Progenitor cell of endocrine pancreas (in vitro differentiated cells): ENCODE data around the gene PHOSPHO1. TPM values are rescaled to one million over a fixed set of nuclear protein-coding genes. Genes with fewer than 3 reads are reported as not detected.
A peak's percentile ranks its signal among the peaks of the same experiment; 100 is the strongest.

Experiments
- DNase-seq: peaks from one replicate; pipeline ENCODE4 v3.0.0; 2021; ENCODE audit warnings: low spot score; ENCODE audit not compliant: unreplicated experiment
- H3K27ac Mint-ChIP-seq: 2 replicates; pipeline ENCODE4 v1.8.0; 2021; ENCODE audit warnings: mild to moderate bottlenecking, moderate library complexity, mixed read lengths
- H3K27me3 Mint-ChIP-seq: 2 replicates; pipeline ENCODE4 v1.8.0; 2021; ENCODE audit warnings: mixed read lengths
- H3K36me3 Mint-ChIP-seq: 2 replicates; pipeline ENCODE4 v1.8.0; 2022; ENCODE audit warnings: mixed read lengths; ENCODE audit not compliant: insufficient read depth
- H3K4me1 Mint-ChIP-seq: 2 replicates; pipeline ENCODE4 v1.8.0; 2021; ENCODE audit warnings: low read depth, mixed read lengths
- H3K4me3 Mint-ChIP-seq: 2 replicates; pipeline ENCODE4 v1.8.0; 2021; ENCODE audit warnings: low read depth, mild to moderate bottlenecking, moderate library complexity, mixed read lengths
- H3K9me3 Mint-ChIP-seq: 2 replicates; pipeline ENCODE4 v1.8.0; 2021; ENCODE audit warnings: low read depth, mixed read lengths
- total RNA-seq: library from RNA; stranded (reverse); gene quantifications from 2 replicates; pipeline ENCODE4 v1.2.1, GENCODE V29; 2021
- TF ChIP-seq, protein P1 (sequence below): fragments of 200-600 bp; sonication (generic); IDR thresholded peaks from one replicate; pipeline ENCODE4 v1.5.0; 2021; ENCODE audit warnings: antibody characterized with exemption, mild to moderate bottlenecking; ENCODE audit not compliant: unreplicated experiment

Gene PHOSPHO1
- total RNA-seq, 1 donor from 2014 or later: not detected

DNA sequence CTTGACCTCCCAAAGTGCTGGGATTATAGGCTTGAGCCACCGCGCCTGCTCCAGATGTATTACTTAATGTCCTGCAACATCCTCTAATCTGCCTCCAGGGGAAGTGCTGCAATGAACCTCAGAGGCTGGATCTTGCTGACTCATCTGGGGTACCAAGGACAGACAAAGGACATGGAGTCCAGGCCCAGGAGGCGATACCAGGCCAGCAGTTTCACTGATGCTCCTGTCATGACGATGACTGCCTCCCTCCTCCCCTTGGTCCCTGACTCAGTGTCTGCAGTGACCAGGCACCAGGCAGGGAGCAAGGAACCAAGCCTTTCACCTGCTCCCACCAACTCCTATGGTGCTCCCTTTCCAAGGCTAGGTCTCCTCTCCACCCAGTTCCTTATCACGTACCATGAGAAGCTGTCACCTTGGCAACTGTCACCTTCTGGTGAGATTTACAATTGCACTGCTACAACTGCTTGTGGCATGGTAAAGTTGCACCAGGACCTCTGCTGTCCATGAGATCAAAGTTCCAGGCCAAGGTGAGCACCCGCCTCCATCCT is 21.6 kb upstream of the PHOSPHO1 start:
- peaks cover 13% of the 10 kb centered on the region for H3K27me3 Mint-ChIP-seq
- no peaks in the 10 kb centered on the region for H3K4me1 Mint-ChIP-seq
- DNase-seq: no peak
- TF ChIP-seq, protein P1, sequence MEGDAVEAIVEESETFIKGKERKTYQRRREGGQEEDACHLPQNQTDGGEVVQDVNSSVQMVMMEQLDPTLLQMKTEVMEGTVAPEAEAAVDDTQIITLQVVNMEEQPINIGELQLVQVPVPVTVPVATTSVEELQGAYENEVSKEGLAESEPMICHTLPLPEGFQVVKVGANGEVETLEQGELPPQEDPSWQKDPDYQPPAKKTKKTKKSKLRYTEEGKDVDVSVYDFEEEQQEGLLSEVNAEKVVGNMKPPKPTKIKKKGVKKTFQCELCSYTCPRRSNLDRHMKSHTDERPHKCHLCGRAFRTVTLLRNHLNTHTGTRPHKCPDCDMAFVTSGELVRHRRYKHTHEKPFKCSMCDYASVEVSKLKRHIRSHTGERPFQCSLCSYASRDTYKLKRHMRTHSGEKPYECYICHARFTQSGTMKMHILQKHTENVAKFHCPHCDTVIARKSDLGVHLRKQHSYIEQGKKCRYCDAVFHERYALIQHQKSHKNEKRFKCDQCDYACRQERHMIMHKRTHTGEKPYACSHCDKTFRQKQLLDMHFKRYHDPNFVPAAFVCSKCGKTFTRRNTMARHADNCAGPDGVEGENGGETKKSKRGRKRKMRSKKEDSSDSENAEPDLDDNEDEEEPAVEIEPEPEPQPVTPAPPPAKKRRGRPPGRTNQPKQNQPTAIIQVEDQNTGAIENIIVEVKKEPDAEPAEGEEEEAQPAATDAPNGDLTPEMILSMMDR: peak; percentile 20
- no peak overlapping the region for H3K27ac Mint-ChIP-seq
- no peaks in the 10 kb centered on the region for H3K36me3 Mint-ChIP-seq
- H3K4me3 Mint-ChIP-seq: no peak overlapping the region
- no peaks in the 10 kb centered on the region for H3K9me3 Mint-ChIP-seq

DNA sequence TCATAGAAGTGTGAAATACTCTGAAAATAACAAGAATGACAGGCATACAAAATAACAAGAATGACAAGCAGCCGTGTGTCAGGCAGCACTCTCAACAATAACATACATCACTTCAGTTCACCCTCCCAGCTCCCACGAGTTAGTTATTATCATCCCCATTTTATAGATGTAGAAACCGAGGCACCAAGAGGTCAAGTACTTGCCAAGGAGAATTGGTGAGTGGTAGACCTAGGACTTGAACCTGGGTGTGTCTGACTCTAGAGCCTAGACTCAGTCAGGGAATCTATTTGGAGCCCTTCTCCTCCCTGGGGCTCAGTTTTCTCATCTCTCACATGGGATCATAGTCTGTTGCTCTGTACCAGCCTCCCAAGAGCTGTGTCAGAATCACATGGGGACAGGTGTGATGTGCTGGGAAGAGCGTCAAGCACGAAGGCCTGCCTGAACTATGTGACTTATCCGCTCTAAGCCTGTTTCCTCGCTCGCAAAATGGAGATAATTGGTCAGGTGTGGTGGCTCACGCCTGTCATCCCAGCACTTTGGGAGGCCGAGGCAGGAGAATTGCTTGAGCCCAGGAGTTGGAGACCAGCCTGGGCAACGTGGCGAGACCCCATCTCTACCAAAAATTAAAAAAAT is 19.4 kb upstream of the PHOSPHO1 start:
- no peaks in the 10 kb centered on the region for H3K4me1 Mint-ChIP-seq
- TF ChIP-seq, protein P1: no peak
- no peaks in the 10 kb centered on the region for H3K9me3 Mint-ChIP-seq
- no peak for DNase-seq
- no peak overlapping the region for H3K27ac Mint-ChIP-seq
- H3K4me3 Mint-ChIP-seq: no peak overlapping the region
- H3K36me3 Mint-ChIP-seq: no peaks in the 10 kb centered on the region
- H3K27me3 Mint-ChIP-seq: peaks cover 10% of the 10 kb centered on the region

DNA sequence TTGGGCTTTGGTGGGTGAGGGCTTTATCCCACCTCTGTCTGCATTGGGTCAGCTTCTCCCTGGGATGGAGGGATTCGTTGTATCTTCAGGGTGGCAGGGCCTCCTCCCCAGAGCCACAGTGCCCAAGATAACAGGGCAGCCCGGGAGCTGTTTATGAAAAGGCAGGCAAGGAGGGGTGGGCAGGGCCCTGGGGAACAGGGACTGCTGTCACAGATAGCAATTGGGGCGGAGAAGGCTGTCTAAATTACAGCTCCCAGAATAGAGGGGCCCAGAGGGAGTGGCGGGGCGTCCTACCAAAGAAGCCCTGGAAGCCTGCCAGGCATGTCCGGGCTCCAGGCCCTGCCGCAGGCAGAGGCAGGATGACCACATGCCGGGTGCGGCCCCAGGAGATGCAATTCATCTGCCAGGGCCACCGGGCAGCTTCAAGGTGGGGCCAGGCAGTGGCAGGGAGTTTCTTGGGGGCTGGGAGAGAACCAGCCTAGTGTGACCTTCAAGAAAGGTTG is 18.8 kb upstream of the PHOSPHO1 start:
- H3K27ac Mint-ChIP-seq: no peak overlapping the region

DNA sequence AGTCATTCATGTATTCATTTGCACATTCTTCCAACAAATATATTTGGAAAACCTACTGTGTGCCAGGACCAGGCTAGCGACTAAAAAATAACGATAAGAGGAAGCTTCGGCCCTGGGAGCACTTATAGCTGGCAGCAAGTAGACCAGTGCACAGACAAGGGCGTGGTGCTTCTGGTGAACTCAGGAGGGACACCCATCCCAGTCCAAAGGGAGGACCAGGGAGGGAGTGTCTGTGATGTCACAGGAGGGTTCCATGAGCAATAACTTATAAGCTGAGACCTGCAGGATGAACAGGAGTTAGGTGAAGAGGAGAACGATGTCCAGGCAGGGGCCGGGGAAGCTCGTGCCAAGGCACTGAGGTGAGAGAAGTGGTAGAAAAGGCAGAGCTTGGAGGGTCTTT is 17.4 kb upstream of the PHOSPHO1 start:
- H3K4me1 Mint-ChIP-seq: no peaks in the 10 kb centered on the region
- no peaks in the 10 kb centered on the region for H3K36me3 Mint-ChIP-seq
- TF ChIP-seq, protein P1: no peak
- H3K9me3 Mint-ChIP-seq: no peaks in the 10 kb centered on the region
- peaks cover 9% of the 10 kb centered on the region for H3K27me3 Mint-ChIP-seq
- DNase-seq: no peak
- no peak overlapping the region for H3K27ac Mint-ChIP-seq
- no peak overlapping the region for H3K4me3 Mint-ChIP-seq

More for the DNA sequence above, 18.8 kb upstream of the PHOSPHO1 start:
- peaks cover 10% of the 10 kb centered on the region for H3K27me3 Mint-ChIP-seq
- no peak overlapping the region for H3K4me3 Mint-ChIP-seq
- no peaks in the 10 kb centered on the region for H3K9me3 Mint-ChIP-seq
- no peaks in the 10 kb centered on the region for H3K4me1 Mint-ChIP-seq
- no peak for DNase-seq
- no peaks in the 10 kb centered on the region for H3K36me3 Mint-ChIP-seq
- TF ChIP-seq, protein P1: no peak

DNA sequence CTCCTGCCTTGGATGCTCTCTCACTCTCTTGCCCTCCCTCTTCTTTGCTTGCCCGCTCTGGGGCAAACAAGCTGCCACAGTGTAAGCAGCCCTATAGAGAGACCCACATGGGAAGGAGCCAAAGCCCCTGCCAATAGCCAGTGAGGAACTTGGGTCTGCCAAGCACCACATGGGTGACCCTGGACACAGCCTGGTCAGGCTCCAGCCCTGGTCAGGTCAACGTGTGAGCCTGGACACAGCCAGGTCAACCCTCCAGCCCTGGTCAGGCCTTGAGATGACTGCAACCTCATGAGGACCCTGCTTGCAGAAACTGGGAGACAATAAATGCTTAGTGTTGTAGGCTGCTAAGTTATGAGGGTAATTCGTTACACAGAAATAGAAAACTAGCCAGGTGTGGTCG is 14.3 kb upstream of the PHOSPHO1 start:
- no peaks in the 10 kb centered on the region for H3K4me1 Mint-ChIP-seq
- H3K4me3 Mint-ChIP-seq: no peak overlapping the region
- DNase-seq: no peak
- TF ChIP-seq, protein P1: no peak
- H3K9me3 Mint-ChIP-seq: no peaks in the 10 kb centered on the region
- peaks cover 3% of the 10 kb centered on the region for H3K27me3 Mint-ChIP-seq
- H3K27ac Mint-ChIP-seq: no peak overlapping the region
- no peaks in the 10 kb centered on the region for H3K36me3 Mint-ChIP-seq
